Brain microvascular endothelial cell (primary cell): Measurements from ENCODE around the gene BTBD2.
A peak's percentile ranks its signal among the peaks of the same experiment; 100 is the strongest.

Source experiments
- DNase-seq: peaks from one replicate; pipeline ENCODE4 v3.0.0-alpha.2; 2020
- H3K27ac ChIP-seq: fragments of 250-450 bp; sonication (Bioruptor Pico); 2 replicates; pipeline ENCODE4 v1.5.1; 2020; ENCODE audit warnings: mild to moderate bottlenecking, moderate library complexity
- H3K27me3 ChIP-seq: fragments of 250-450 bp; sonication (Bioruptor Pico); replicated peaks from 2 replicates; pipeline ENCODE4 v1.5.1; 2020; ENCODE audit warnings: mild to moderate bottlenecking
- H3K36me3 ChIP-seq: fragments of 250-450 bp; sonication (Bioruptor Pico); replicated peaks from 2 replicates; pipeline ENCODE4 v1.5.1; 2020; ENCODE audit warnings: mild to moderate bottlenecking
- H3K4me3 ChIP-seq: 2 replicates; pipeline ENCODE4 v1.5.1; 2011; ENCODE audit warnings: low read depth, mild to moderate bottlenecking, control low read depth, low read length, moderate library complexity
- in situ Hi-C: cut with HindIII; loops from 2 replicates; pipeline ENCODE4 v1.10.0; 2017; ENCODE audit warnings: low sequenced_read_pairs, low pct_ligation_motif_present
- TF ChIP-seq, protein P1 (sequence below): IDR thresholded peaks from 2 replicates; pipeline ENCODE4 v1.5.1; 2011; ENCODE audit warnings: low read depth, mild to moderate bottlenecking, moderate library complexity, low read length, control low read depth, inconsistent platforms; ENCODE audit errors: missing control alignments

BTBD2 gene

DNA sequence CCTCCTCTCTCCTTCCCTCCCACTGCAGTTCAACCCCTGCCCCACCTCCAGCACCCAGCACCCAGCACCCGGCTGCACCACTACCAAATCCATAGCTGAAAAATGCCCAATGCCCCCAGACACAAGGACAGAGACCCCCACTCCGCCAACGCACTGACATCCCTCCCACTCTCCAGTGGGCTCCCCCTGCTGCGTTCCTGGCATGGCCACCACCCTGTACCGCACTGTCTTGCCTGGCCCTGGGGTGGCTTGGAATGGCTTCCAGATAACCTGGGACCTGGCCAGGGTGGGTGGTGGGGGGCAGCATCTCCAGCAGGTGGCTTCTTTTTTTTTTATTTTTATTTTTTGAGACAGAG lies 41.3 kb upstream of the BTBD2 start:
- DNase-seq, result no peak
- in situ Hi-C loops, result no loop called here
- H3K36me3 ChIP-seq, result no peaks in the 10 kb centered on the region
- H3K27ac ChIP-seq, result no peak overlapping the region
- no peak overlapping the region for H3K4me3 ChIP-seq
- TF ChIP-seq, protein P1, sequence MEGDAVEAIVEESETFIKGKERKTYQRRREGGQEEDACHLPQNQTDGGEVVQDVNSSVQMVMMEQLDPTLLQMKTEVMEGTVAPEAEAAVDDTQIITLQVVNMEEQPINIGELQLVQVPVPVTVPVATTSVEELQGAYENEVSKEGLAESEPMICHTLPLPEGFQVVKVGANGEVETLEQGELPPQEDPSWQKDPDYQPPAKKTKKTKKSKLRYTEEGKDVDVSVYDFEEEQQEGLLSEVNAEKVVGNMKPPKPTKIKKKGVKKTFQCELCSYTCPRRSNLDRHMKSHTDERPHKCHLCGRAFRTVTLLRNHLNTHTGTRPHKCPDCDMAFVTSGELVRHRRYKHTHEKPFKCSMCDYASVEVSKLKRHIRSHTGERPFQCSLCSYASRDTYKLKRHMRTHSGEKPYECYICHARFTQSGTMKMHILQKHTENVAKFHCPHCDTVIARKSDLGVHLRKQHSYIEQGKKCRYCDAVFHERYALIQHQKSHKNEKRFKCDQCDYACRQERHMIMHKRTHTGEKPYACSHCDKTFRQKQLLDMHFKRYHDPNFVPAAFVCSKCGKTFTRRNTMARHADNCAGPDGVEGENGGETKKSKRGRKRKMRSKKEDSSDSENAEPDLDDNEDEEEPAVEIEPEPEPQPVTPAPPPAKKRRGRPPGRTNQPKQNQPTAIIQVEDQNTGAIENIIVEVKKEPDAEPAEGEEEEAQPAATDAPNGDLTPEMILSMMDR, result no peak
- H3K27me3 ChIP-seq, result no peaks in the 10 kb centered on the region

DNA sequence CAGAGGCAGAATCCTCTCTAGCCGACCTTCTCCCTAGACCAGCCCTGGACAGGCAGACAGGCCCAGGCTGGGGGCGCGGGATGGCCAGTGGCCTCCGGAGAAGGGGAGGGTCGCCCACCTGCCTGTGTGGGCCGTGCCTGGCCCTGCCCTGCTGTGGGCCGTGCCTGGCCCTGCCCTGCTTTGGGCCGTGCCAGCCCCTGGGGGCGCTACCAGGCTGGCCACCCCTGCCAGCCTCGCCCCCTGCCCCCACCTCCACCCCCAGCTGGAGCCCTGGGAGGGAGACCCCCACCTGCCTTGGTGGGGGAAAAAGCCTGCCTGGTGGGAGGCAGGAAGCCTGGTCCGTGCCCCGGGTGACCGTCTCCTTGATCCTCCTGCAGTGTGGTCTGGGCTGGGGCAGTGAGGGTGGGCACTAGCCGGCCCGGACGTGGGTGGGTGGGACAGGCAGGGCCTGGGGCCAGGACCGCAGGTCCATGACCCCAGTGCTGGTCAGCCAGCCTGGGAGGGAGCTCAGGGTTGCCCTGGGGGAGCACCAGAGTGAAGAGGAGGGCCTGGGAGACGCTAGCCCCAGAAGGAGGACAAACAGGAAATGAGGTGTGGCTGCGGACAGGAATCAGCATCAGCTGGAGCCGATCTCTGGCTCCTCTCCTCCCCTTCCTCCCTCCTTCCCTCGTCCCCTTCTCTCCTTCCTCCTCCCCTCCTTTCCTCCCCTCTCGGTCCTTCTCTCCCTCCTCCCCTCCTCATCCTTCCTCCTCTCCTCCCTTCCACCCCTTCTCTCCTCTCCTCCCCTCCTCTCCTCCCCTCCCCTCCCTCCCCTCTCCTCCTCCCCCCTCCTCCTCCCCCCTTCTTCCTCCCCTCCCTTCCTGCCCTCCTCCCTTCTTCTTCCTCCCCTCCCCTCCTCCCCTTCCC lies 40.7 kb upstream of the BTBD2 start:
- Histone ChIP-seq H3K4me3 (peak overlapping the region; percentile 26), H3K27ac (peak overlapping the region; percentile 2), H3K36me3 (no peaks in the 10 kb centered on the region), H3K27me3 (no peaks in the 10 kb centered on the region)
- in situ Hi-C loops, result no loop called here
- DNase-seq, result no peak
- TF ChIP-seq, protein P1, result peak; percentile 0

DNA sequence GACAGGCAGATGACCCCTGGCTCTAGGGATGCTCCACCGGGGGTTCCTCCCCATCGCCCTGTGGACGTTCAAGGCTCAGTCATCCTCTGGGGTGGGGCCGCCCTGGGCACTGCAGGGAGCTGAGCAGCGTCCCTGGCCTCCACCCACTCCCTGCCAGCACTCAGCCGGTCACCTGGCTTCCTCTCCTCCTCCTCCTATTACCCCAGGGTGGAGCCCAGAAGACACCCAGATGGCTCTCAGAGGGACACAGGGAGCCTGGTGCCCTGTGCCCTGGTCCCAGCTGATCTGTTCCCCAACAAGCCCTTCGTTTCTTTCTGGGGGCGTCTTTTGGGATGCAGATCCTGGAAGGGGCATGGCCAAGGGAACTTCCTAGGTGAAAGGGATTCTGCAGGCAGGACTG lies 39.2 kb upstream of the BTBD2 start:
- TF ChIP-seq, protein P1, result no peak
- H3K36me3 ChIP-seq, result no peaks in the 10 kb centered on the region
- H3K4me3 ChIP-seq, result no peak overlapping the region
- in situ Hi-C loops, result no loop called here
- DNase-seq, result no peak
- no peak overlapping the region for H3K27ac ChIP-seq
- H3K27me3 ChIP-seq, result no peaks in the 10 kb centered on the region

DNA sequence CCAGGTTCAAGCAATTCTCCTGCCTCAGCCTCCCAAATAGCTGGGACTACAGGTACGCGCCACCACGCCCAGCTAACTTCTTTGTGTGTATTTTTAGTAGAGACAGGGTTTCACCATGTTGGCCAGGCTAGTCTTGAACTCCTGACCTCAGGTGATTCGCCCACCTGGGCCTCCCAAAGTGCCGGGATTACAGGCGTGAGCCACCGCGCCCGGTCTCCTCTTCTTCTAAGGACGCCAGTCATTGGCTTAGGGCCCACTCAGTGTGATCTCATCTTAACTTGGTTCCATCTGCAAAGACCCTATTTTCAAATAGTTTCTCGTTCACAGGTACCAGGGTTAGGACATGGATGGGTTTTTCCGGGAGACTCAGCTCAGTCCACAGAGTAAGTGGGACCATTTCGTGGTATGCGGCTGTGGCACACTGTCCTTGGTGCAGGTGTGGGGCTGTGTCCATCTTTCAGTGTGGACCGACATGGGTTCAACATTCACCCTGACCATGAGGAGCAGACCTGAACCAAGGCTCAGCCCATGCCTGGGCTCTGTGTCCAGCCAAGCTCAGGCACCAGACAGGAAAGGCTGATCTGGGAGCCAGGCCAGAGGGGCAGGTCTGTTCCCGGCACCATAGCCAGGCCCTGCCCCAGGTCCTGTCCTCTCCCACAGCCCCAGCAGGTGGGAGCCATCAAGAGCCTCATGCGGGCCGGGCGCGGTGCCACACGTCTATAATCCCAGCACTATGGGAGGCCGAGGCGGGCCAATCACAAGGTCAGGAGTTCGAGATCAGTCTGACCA lies 38.3 kb upstream of the BTBD2 start:
- TF ChIP-seq, protein P1, result no peak
- in situ Hi-C loops, result no loop called here
- Histone ChIP-seq H3K27ac (no peak overlapping the region), H3K4me3 (no peak overlapping the region), H3K36me3 (no peaks in the 10 kb centered on the region), H3K27me3 (no peaks in the 10 kb centered on the region)
- no peak for DNase-seq

DNA sequence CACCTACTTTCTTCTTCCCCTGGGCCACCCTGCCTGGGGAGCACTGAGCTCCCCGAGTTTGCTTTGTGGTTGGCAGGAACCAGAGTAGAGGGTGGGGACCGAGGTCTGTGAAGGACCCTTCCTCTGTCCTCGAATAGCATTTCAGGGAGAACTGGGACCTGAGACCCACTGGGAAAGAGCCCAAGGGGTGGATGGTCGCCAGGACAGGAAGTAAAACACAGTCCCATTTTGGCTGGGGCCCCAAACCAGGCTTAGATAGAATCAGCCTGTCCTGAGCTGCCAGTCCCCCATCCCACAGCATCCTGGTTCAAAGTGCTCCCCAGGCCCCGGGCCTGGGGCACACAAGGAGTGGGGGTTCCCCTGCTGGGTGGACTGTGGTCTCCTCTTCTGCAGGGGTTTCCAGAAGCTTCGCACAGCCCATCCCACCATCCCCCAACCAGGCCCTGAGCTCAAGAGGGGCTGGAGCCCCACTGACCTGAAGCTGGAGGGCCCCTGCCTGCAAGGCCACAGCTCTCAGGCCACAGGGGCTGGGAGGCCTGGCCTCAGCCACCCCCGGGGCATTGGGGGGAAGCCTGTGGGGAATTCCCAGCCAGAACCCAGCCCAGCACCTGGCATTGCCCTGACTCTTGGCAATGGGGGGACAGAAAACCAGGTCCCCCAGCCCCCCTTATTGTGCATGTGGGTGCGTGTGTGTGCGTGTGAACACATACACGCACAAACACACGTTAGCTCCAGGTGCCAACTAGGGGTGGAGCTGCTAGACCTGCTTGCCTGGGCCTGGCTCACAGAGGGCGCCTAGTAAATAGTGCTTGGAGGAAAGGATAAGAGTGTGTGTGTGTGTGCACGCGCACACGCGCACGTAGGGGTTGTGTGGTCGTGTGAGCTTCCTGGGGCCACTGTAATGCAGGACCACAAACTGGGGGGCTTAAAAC lies 36.5 kb upstream of the BTBD2 start:
- TF ChIP-seq, protein P1, result no peak
- Histone ChIP-seq H3K4me3 (no peak overlapping the region), H3K27ac (no peak overlapping the region)

More for the DNA sequence above, 36.5 kb upstream of the BTBD2 start:
- H3K36me3 ChIP-seq, result no peaks in the 10 kb centered on the region
- DNase-seq, result no peak
- H3K27me3 ChIP-seq, result no peaks in the 10 kb centered on the region
- in situ Hi-C loops, result no loop called here
